SK-N-SH (cell line): ENCODE measurements around the gene STIM1. TPM values are rescaled to one million over a fixed set of nuclear protein-coding genes. Genes with fewer than 3 reads are reported as not detected.

Experiments
- CTCF ChIA-PET: fragments of 300-600, 350-600 bp; formaldehyde crosslinking; extraction: SDS; loops from one replicate; lab custom pipeline; 2021; lab: Yijun Ruan, JAX
- POLR2A ChIA-PET: fragments of 350-600 bp; sonication (Branson Sonifier 250); formaldehyde crosslinking; extraction: SDS; loops from one replicate; lab custom pipeline; 2020; ENCODE audit warnings: antibody characterized with exemption, inconsistent platforms; lab: Yijun Ruan, JAX
- DNase-seq: peaks from one replicate; pipeline ENCODE4 v3.0.0; 2012
- H2AFZ ChIP-seq: fragments of 200-600 bp; sonication (generic); 2 replicates; pipeline ENCODE4 v1.8.1; 2016; ENCODE audit warnings: antibody characterized with exemption, mild to moderate bottlenecking, low read depth
- H3F3A ChIP-seq: fragments of 200-600 bp; sonication (generic); replicated peaks from 2 replicates; pipeline ENCODE3; 2016; ENCODE audit warnings: antibody characterized with exemption, mild to moderate bottlenecking; ENCODE audit not compliant: insufficient read depth
- H3K27ac ChIP-seq, 2 experiments: fragments of 200-500 bp in 1 of 2; fragments of 200-600 bp in 1 of 2; sonication (Bioruptor generic) in 1 of 2; sonication (generic), shearing (Covaris generic) in 1 of 2; 2 replicates each; pipeline versions ENCODE4 v1.5.1 to v1.6.1; 2014 to 2016; ENCODE audit warnings: low read depth in 2 of 2, inconsistent platforms in 1 of 2, low read length in 1 of 2, mild to moderate bottlenecking in 1 of 2, mixed read lengths in 1 of 2
- H3K27me3 ChIP-seq: fragments of 200-600 bp; sonication (generic), shearing (Covaris generic); 2 replicates; pipeline ENCODE4 v1.6.1; 2016; ENCODE audit warnings: mixed run types; ENCODE audit not compliant: insufficient read depth
- H3K36me3 ChIP-seq, 2 experiments: fragments of 200-500 bp in 1 of 2; fragments of 200-600 bp in 1 of 2; sonication (Bioruptor generic) in 1 of 2; sonication (generic) in 1 of 2; replicated peaks in 1 of 2; 2 replicates each; pipeline versions ENCODE3 to v1.5.1; 2014 to 2016; ENCODE audit warnings: low read length in 1 of 2, mild to moderate bottlenecking in 1 of 2; ENCODE audit not compliant: insufficient read depth in 2 of 2, control insufficient read depth in 1 of 2
- H3K4me1 ChIP-seq, 2 experiments: fragments of 200-500 bp in 1 of 2; fragments of 200-600 bp in 1 of 2; sonication (Bioruptor generic) in 1 of 2; sonication (generic), shearing (Covaris generic) in 1 of 2; 2 replicates each; pipeline versions ENCODE4 v1.5.1 to v1.6.1; 2014 to 2016; ENCODE audit warnings: low read depth in 1 of 2, low read length in 1 of 2, mixed run types in 1 of 2; ENCODE audit not compliant: insufficient read depth in 2 of 2, control insufficient read depth in 1 of 2
- H3K4me2 ChIP-seq: fragments of 200-600 bp; sonication (generic), shearing (Covaris generic); 2 replicates; pipeline ENCODE4 v1.6.1; 2017; ENCODE audit warnings: mixed run types
- H3K4me3 ChIP-seq, 2 experiments: fragments of 200-500 bp in 1 of 2; fragments of 200-600 bp in 1 of 2; sonication (Bioruptor generic) in 1 of 2; sonication (generic), shearing (Covaris generic) in 1 of 2; 2 replicates each; pipeline versions ENCODE4 v1.5.1 to v1.8.1; 2014 to 2016; ENCODE audit warnings: low read depth in 2 of 2, inconsistent platforms in 1 of 2, low read length in 1 of 2, mild to moderate bottlenecking in 1 of 2, mixed read lengths in 1 of 2, moderate library complexity in 1 of 2
- H3K79me2 ChIP-seq: fragments of 200-600 bp; sonication (generic); 2 replicates; pipeline ENCODE4 v1.8.1; 2017; ENCODE audit warnings: mild to moderate bottlenecking; ENCODE audit not compliant: insufficient read depth
- H3K9ac ChIP-seq: fragments of 200-600 bp; sonication (generic); 2 replicates; pipeline ENCODE4 v1.6.1; 2017; ENCODE audit warnings: mixed run types
- H3K9me2 ChIP-seq: fragments of 200-600 bp; sonication (generic); 2 replicates; pipeline ENCODE4 v1.6.1; 2017; ENCODE audit warnings: mixed run types
- H3K9me3 ChIP-seq: fragments of 200-600 bp; sonication (generic); 2 replicates; pipeline ENCODE4 v1.6.1; 2017; ENCODE audit warnings: mixed run types, mild to moderate bottlenecking, moderate library complexity
- H4K20me1 ChIP-seq: fragments of 200-600 bp; sonication (generic); 2 replicates; pipeline ENCODE4 v1.6.1; 2017; ENCODE audit warnings: mild to moderate bottlenecking, mixed run types; ENCODE audit not compliant: insufficient read depth
- FOSL2 ChIP-seq: IDR thresholded peaks from 2 replicates; pipeline ENCODE4 v1.4.0; 2012; ENCODE audit warnings: low read depth, mild to moderate bottlenecking, moderate library complexity, borderline replicate concordance
- FOXJ3 ChIP-seq: sonication (generic); formaldehyde crosslinking; IDR thresholded peaks from 2 replicates; pipeline ENCODE4 v1.5.1; 2020; ENCODE audit warnings: mild to moderate bottlenecking, missing genetic modification reagents
- GATA2 ChIP-seq: sonication (generic); formaldehyde crosslinking; IDR thresholded peaks from 2 replicates; pipeline ENCODE4 v1.5.0; 2020; ENCODE audit warnings: mild to moderate bottlenecking, missing genetic modification reagents
- JUND ChIP-seq: IDR thresholded peaks from 2 replicates; pipeline ENCODE4 v1.4.0; 2012
- MXI1 ChIP-seq: IDR thresholded peaks from 2 replicates; pipeline ENCODE4 v1.6.1; 2012; ENCODE audit warnings: mild to moderate bottlenecking, low read depth, low read length, improper control_type of control experiment
- NRF1 ChIP-seq: IDR thresholded peaks from 2 replicates; pipeline ENCODE4 v1.6.1; 2012; ENCODE audit warnings: low read depth, mild to moderate bottlenecking, low read length
- POLR2AphosphoS5 ChIP-seq: IDR thresholded peaks from 2 replicates; pipeline ENCODE4 v1.6.1; 2012; ENCODE audit warnings: low read depth, low read length
- RAD21 ChIP-seq: IDR thresholded peaks from 2 replicates; pipeline ENCODE4 v1.6.1; 2012; ENCODE audit warnings: mild to moderate bottlenecking, low read length
- RCOR1 ChIP-seq: fragments of 150-350 bp; IDR thresholded peaks from 2 replicates; pipeline ENCODE4 v1.6.1; 2017; ENCODE audit warnings: antibody characterized with exemption, low read length
- RXRA ChIP-seq: IDR thresholded peaks from 2 replicates; pipeline ENCODE4 v1.4.0; 2012; ENCODE audit warnings: low read depth, mild to moderate bottlenecking, borderline replicate concordance
- SMC3 ChIP-seq: IDR thresholded peaks from 2 replicates; pipeline ENCODE4 v1.6.1; 2012; ENCODE audit warnings: low read depth, low read length, improper control_type of control experiment
- TAF1 ChIP-seq: IDR thresholded peaks from 2 replicates; pipeline ENCODE4 v1.6.1; 2012; ENCODE audit warnings: low read depth, mild to moderate bottlenecking, low read length, moderate library complexity, borderline replicate concordance
- TEAD4 ChIP-seq: IDR thresholded peaks from 2 replicates; pipeline ENCODE4 v1.4.0; 2012; ENCODE audit warnings: mild to moderate bottlenecking, borderline replicate concordance; ENCODE audit not compliant: insufficient read depth
- YY1 ChIP-seq: IDR thresholded peaks from 2 replicates; pipeline ENCODE4 v1.4.0; 2012; ENCODE audit warnings: low read depth, mild to moderate bottlenecking
- WGBS: methylation state at CpG from one replicate; pipeline ENCODE4 v1.1.6; 2017; ENCODE audit warnings: low lambda C conversion rate; 5-methylcytosine and 5-hydroxymethylcytosine counted together
- polyA plus RNA-seq, 3 experiments: library from polyadenylated mRNA; depleted of rRNA; stranded (reverse); fragments of >200 nt; gene quantifications; 2 replicates each; pipeline ENCODE4 v1.2.3, GENCODE V29; 2012
- TF ChIP-seq, protein P1 (sequence below): fragments of 200-600 bp; sonication (generic); IDR thresholded peaks from 2 replicates; pipeline ENCODE4 v1.6.1; 2017; ENCODE audit warnings: antibody characterized with exemption, mild to moderate bottlenecking, moderate library complexity
- TF ChIP-seq, protein P2 (sequence below): IDR thresholded peaks from 2 replicates; pipeline ENCODE4 v1.4.0; 2012; ENCODE audit warnings: low read depth, borderline replicate concordance
- TF ChIP-seq, protein P3 (sequence below): IDR thresholded peaks from 2 replicates; pipeline ENCODE4 v1.4.0; 2012; ENCODE audit warnings: low read depth, borderline replicate concordance
- TF ChIP-seq, protein P4 (sequence below): IDR thresholded peaks from 2 replicates; pipeline ENCODE4; 2012
- TF ChIP-seq, protein P5 (sequence below): IDR thresholded peaks from 2 replicates; pipeline ENCODE4 v1.6.1; 2012; ENCODE audit warnings: mild to moderate bottlenecking, low read depth, low read length, moderate library complexity

The STIM1 gene
- polyA plus RNA-seq, 1 of the 3 experiments (the other 2 are of a cell fraction) = 29.5 TPM

DNA sequence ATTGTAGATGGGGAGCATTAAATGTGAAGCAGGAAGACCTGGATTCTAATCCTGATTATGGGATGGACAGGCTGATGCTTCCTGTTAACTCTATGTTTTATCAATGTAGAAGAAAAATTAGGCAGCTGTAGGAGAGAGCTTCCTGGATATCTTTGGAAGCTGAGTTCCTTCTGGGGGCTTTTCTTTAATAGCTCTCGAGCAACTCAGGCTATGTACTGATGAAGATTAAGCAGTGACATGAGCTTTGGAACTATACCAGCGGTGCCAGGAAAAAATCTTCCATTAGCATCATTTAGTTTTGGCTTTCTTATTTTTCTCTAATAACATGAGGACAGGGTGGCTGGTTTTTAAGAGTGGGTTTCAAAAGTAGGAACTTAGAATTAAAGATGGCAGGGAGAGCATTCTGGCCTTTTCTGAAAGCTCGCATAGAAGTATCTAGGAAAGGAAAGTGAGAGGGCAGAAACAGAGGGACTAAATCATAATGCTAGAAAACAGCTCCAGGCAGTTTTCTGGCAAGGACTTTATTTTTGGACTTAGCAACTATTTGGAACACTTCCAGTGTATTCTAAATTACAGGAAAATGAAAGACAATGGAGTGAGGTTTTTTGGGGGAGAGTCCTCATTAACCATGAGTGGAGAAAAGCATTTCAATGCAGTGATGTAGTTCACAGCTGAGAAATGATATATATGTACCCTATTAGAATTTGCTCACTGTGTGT lies 169.9 kb downstream of the STIM1 start (continued):
- TF ChIP-seq, protein P1, sequence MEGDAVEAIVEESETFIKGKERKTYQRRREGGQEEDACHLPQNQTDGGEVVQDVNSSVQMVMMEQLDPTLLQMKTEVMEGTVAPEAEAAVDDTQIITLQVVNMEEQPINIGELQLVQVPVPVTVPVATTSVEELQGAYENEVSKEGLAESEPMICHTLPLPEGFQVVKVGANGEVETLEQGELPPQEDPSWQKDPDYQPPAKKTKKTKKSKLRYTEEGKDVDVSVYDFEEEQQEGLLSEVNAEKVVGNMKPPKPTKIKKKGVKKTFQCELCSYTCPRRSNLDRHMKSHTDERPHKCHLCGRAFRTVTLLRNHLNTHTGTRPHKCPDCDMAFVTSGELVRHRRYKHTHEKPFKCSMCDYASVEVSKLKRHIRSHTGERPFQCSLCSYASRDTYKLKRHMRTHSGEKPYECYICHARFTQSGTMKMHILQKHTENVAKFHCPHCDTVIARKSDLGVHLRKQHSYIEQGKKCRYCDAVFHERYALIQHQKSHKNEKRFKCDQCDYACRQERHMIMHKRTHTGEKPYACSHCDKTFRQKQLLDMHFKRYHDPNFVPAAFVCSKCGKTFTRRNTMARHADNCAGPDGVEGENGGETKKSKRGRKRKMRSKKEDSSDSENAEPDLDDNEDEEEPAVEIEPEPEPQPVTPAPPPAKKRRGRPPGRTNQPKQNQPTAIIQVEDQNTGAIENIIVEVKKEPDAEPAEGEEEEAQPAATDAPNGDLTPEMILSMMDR = no peak
- TF ChIP-seq RCOR1 = 0 out of 2 replicates have a peak, but pooled peaks have one; percentile 9

DNA sequence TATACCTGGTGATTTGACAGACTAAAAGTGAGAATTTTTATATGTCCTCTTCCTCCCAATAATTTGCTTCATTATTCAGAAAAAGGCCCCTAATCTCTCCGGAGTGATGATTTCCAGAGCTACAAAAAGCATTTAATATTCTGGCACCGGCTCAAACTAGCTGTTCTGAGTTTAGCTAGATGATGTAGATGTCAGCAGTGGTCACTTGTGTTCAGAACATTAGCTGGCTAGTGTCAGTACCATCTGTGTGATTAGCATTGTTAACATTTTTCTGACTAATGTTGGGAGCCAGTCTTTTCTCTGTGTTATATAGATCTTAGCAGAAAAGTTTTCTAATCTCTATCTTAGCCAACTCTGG lies 170.5 kb downstream of the STIM1 start:
- no peaks in the 10 kb centered on the region for H4K20me1 ChIP-seq
- CTCF ChIA-PET = interaction anchor here (1.3 to 4.5 kb wide), 5 partner anchors 15 to 171 kb away, joined by 3 to 25 read pairs (median 5); partner anchors contain the start of gene STIM1
- POLR2A ChIA-PET = no interaction called here
- no peak overlapping the region for H3K4me3 ChIP-seq
- no peaks in the 10 kb centered on the region for H3K27me3 ChIP-seq
- H3K9me2 ChIP-seq = no peaks in the 10 kb centered on the region
- WGBS = 17% methylated on average over 2 of the region's 2 CpGs
- no peak overlapping the region for H2AFZ ChIP-seq
- H3K9me3 ChIP-seq = no peaks in the 10 kb centered on the region
- H3K27ac ChIP-seq = peak overlapping the region; percentile 73 to 93; a peak in 3 of 4 replicates
- no peak overlapping the region for H3K9ac ChIP-seq
- DNase-seq = peak; percentile 46
- peaks cover 12 to 18% of the 10 kb centered on the region in 2 experiments; a peak in 3 of 4 replicates for H3K4me1 ChIP-seq
- no peaks in the 10 kb centered on the region for H3K79me2 ChIP-seq
- H3K36me3 ChIP-seq = peaks cover 0 to under 1% of the 10 kb centered on the region in 2 experiments
- peak overlapping the region; percentile 39; the same call in 1 of the 2 replicates for H3K4me2 ChIP-seq
- H3F3A ChIP-seq = peaks cover 21% of the 10 kb centered on the region
- TF ChIP-seq POLR2AphosphoS5 = no peak
- TF ChIP-seq RCOR1 = peak; percentile 72
- TF ChIP-seq, protein P2, sequence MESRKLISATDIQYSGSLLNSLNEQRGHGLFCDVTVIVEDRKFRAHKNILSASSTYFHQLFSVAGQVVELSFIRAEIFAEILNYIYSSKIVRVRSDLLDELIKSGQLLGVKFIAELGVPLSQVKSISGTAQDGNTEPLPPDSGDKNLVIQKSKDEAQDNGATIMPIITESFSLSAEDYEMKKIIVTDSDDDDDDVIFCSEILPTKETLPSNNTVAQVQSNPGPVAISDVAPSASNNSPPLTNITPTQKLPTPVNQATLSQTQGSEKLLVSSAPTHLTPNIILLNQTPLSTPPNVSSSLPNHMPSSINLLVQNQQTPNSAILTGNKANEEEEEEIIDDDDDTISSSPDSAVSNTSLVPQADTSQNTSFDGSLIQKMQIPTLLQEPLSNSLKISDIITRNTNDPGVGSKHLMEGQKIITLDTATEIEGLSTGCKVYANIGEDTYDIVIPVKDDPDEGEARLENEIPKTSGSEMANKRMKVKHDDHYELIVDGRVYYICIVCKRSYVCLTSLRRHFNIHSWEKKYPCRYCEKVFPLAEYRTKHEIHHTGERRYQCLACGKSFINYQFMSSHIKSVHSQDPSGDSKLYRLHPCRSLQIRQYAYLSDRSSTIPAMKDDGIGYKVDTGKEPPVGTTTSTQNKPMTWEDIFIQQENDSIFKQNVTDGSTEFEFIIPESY = no peak
- TF ChIP-seq NRF1 = no peak
- no peak for TF ChIP-seq YY1
- TF ChIP-seq, protein P3, sequence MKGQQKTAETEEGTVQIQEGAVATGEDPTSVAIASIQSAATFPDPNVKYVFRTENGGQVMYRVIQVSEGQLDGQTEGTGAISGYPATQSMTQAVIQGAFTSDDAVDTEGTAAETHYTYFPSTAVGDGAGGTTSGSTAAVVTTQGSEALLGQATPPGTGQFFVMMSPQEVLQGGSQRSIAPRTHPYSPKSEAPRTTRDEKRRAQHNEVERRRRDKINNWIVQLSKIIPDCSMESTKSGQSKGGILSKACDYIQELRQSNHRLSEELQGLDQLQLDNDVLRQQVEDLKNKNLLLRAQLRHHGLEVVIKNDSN = no peak
- TF ChIP-seq, protein P4, sequence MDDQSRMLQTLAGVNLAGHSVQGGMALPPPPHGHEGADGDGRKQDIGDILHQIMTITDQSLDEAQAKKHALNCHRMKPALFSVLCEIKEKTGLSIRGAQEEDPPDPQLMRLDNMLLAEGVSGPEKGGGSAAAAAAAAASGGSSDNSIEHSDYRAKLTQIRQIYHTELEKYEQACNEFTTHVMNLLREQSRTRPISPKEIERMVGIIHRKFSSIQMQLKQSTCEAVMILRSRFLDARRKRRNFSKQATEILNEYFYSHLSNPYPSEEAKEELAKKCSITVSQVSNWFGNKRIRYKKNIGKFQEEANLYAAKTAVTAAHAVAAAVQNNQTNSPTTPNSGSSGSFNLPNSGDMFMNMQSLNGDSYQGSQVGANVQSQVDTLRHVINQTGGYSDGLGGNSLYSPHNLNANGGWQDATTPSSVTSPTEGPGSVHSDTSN = peak; percentile 61
- 0 out of 2 replicates have a peak, but pooled peaks have one; percentile 14 for TF ChIP-seq MXI1
- TF ChIP-seq RAD21 = no peak
- TF ChIP-seq JUND = peak; percentile 20; the same call in 1 of the 2 replicates
- 0 out of 2 replicates have a peak, but pooled peaks have one; percentile 10 for TF ChIP-seq TEAD4
- TF ChIP-seq RXRA = no peak
- TF ChIP-seq FOSL2 = no peak
- no peak for TF ChIP-seq SMC3
- TF ChIP-seq GATA2 (CRISPR knock-in tag) = peak; percentile 77
- no peak for TF ChIP-seq TAF1
- TF ChIP-seq, protein P5, sequence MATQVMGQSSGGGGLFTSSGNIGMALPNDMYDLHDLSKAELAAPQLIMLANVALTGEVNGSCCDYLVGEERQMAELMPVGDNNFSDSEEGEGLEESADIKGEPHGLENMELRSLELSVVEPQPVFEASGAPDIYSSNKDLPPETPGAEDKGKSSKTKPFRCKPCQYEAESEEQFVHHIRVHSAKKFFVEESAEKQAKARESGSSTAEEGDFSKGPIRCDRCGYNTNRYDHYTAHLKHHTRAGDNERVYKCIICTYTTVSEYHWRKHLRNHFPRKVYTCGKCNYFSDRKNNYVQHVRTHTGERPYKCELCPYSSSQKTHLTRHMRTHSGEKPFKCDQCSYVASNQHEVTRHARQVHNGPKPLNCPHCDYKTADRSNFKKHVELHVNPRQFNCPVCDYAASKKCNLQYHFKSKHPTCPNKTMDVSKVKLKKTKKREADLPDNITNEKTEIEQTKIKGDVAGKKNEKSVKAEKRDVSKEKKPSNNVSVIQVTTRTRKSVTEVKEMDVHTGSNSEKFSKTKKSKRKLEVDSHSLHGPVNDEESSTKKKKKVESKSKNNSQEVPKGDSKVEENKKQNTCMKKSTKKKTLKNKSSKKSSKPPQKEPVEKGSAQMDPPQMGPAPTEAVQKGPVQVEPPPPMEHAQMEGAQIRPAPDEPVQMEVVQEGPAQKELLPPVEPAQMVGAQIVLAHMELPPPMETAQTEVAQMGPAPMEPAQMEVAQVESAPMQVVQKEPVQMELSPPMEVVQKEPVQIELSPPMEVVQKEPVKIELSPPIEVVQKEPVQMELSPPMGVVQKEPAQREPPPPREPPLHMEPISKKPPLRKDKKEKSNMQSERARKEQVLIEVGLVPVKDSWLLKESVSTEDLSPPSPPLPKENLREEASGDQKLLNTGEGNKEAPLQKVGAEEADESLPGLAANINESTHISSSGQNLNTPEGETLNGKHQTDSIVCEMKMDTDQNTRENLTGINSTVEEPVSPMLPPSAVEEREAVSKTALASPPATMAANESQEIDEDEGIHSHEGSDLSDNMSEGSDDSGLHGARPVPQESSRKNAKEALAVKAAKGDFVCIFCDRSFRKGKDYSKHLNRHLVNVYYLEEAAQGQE = no peak
- TF ChIP-seq FOXJ3 (CRISPR knock-in tag) = no peak
